Peyer's patch (tissue), 4 donors: ENCODE data around the gene PKD1. TPM values are rescaled to one million over a fixed set of nuclear protein-coding genes. Genes with fewer than 3 reads are reported as not detected.

ENCODE experiments used
- DNase-seq, 3 donors: peaks; one replicate each; pipeline ENCODE4 v3.0.0-alpha.2; 2017 to 2019
- H3K27ac ChIP-seq, 4 donors: fragments of 200-600 bp; sonication (generic); one replicate each; pipeline ENCODE4 v1.5.1; 2016 to 2019
- H3K27me3 ChIP-seq, 2 donors: fragments of 200-600 bp; sonication (generic); one replicate each; pipeline ENCODE4 v1.5.1; 2019
- H3K36me3 ChIP-seq, 3 donors: fragments of 200-600 bp; sonication (generic); one replicate each; pipeline ENCODE4 v1.5.1; 2016 to 2019
- H3K4me1 ChIP-seq, 4 donors: fragments of 200-600 bp; sonication (generic); one replicate each; pipeline ENCODE4 v1.5.1; 2016 to 2019
- H3K4me3 ChIP-seq, 4 donors: fragments of 200-600 bp; sonication (generic); 1 replicate in 3 of 4; 2 replicates in 1 of 4; pipeline ENCODE4 v1.5.1; 2016 to 2019; ENCODE audit warnings: mild to moderate bottlenecking in 1 of 4
- H3K9me3 ChIP-seq, 4 donors: fragments of 200-600 bp; sonication (generic); one replicate each; pipeline ENCODE4 v1.5.1; 2016 to 2019; ENCODE audit warnings: mild to moderate bottlenecking in 1 of 4
- POLR2A ChIP-seq, 2 donors: fragments of 450-650 bp; IDR thresholded peaks; one replicate each; pipeline ENCODE4 v1.5.1; 2017; ENCODE audit warnings: antibody characterized with exemption in 2 of 2, mild to moderate bottlenecking in 2 of 2, moderate library complexity in 2 of 2
- total RNA-seq, 4 donors: library from RNA; depleted of rRNA; stranded (reverse); fragments of >200 nt; gene quantifications; one replicate each; pipeline ENCODE4 v1.1.0, GENCODE V29; 2016
- TF ChIP-seq, protein P1 (sequence below), 6 experiments: fragments of 450-650 bp in 4 of 6; fragments of 200-600 bp in 2 of 6; sonication (generic) in 1 of 6; IDR thresholded peaks; one replicate each; pipeline ENCODE4 v1.5.1; 2017 to 2019; ENCODE audit warnings: antibody characterized with exemption in 6 of 6, mild to moderate bottlenecking in 3 of 6, moderate library complexity in 1 of 6

PKD1 gene
- total RNA-seq, 4 donors from 2014 or later: 64.6 to 305 (median 188) TPM

GRCh38 chr16:2161911-2162310, 26.2 kb upstream of the PKD1 start:
- DNase-seq: no peak
- Histone ChIP-seq H3K4me1 (peaks cover 2 to 87% (median 21%) of the 10 kb centered on the region in 4 donors), H3K27ac (peak overlapping the region; percentile 53 to 94 (median 77)), H3K9me3 (no peaks in the 10 kb centered on the region), H3K4me3 (no peak overlapping the region), H3K36me3 (peaks cover 0 to 7% (median 0%) of the 10 kb centered on the region in 3 donors), H3K27me3 (no peaks in the 10 kb centered on the region)
- no peak for TF ChIP-seq POLR2A (IDR thresholded peaks at IDR 0.05)
- TF ChIP-seq, protein P1, sequence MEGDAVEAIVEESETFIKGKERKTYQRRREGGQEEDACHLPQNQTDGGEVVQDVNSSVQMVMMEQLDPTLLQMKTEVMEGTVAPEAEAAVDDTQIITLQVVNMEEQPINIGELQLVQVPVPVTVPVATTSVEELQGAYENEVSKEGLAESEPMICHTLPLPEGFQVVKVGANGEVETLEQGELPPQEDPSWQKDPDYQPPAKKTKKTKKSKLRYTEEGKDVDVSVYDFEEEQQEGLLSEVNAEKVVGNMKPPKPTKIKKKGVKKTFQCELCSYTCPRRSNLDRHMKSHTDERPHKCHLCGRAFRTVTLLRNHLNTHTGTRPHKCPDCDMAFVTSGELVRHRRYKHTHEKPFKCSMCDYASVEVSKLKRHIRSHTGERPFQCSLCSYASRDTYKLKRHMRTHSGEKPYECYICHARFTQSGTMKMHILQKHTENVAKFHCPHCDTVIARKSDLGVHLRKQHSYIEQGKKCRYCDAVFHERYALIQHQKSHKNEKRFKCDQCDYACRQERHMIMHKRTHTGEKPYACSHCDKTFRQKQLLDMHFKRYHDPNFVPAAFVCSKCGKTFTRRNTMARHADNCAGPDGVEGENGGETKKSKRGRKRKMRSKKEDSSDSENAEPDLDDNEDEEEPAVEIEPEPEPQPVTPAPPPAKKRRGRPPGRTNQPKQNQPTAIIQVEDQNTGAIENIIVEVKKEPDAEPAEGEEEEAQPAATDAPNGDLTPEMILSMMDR (IDR thresholded peaks at IDR 0.05): no peak

DNA sequence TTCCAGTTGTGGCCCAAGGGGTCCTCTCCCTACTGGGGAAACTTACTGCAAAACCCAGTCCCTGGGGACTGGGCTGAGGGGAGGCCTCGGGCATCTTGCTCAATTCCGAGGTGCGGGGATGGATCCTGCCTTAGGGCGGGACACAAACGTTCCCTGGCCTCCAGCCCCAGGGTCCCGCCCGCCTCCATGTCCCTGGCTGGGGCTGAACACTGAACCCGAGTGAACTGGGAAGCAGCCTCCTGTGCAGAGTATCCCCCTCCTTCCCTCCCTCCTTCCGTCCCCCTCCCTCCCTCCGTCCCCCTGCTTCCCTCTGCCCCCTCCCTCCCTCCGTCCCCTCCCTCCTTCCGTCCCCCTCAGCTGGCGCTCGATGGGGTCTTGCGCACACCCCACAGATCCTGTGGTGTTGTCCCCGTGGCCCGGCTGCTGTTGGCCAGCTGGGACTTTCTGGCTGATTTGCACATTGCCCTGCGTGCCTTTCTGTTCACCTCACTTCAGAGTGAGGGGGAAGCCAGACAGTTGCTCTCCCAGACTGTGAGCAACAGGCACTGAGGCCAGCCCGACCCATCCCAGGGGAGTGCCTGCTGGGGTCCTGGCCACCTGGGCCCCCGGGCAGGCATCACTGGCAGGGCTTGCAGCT, 25.3 kb upstream of the PKD1 start:
- peak overlapping the region; percentile 53 to 78 (median 66) for H3K27ac ChIP-seq
- TF ChIP-seq, protein P1 (IDR thresholded peaks at IDR 0.05): no peak
- no peak for TF ChIP-seq POLR2A (IDR thresholded peaks at IDR 0.05)
- H3K4me3 ChIP-seq: no peak overlapping the region
- peaks cover 0 to 4% (median 0%) of the 10 kb centered on the region in 3 donors for H3K36me3 ChIP-seq
- no peaks in the 10 kb centered on the region for H3K9me3 ChIP-seq
- DNase-seq: peak in 2 of 3 donors; percentile 21 to 71
- H3K27me3 ChIP-seq: no peaks in the 10 kb centered on the region
- H3K4me1 ChIP-seq: peaks cover 11 to 85% (median 22%) of the 10 kb centered on the region in 4 donors

DNA sequence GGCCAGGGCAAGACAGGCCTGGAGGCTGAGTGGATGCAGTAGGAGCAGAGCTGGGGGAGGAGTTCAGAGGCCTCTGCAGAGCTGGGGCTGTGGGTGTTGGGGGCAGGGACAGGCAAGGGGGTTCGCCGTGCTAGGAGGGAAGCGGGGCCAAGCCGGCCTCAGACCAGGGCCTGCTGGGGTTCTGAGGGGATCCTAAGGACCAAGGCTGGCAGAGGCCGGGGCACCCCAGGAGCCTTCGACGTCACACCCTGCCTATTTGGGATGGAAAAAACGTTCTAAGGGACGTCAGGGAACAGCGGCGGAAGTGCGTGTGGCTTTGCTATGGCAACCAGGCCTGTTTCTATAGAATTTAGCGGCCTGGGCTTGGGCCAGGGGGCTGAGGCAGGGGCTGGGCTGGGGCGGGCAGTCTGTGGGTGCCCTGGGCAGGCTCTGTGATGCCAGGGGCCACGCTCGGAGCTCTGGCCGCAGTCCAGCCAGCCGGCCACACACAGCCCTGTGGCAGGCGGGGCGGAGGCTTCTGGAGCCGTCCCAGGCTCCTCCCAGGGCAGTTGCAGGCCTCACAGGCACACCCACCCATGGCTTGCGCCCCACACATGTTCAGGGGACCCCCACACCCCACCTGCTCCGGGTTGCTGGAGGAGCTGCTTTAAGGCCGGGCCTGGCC, 23.6 kb upstream of the PKD1 start:
- peak in 1 of 3 donors; percentile 67 for DNase-seq
- H3K27ac ChIP-seq: peak overlapping the region; percentile 64 to 92 (median 80)

DNA sequence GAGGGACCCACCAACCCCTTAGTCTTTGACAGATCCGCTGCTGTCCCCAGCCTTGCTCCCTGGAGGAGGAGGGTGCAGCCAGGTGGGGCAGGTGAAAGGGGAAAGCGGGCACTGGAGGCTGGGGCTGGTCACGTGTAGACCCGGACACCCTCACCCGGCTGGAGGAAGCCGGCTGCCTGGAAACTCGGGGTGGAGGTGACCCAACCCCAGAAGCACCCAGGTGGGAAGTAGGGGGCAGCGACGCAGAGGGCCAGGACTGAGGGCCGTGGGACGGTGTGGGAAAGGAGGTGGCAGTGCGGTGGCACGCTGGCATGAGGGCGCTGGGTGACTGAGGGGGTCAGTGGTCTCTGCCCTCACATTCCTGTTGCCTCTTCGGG, 22.6 kb upstream of the PKD1 start:
- H3K4me1 ChIP-seq: peaks cover 14 to 82% (median 29%) of the 10 kb centered on the region in 4 donors

More for the DNA sequence above, 23.6 kb upstream of the PKD1 start:
- TF ChIP-seq, protein P1 (IDR thresholded peaks at IDR 0.05): no peak
- no peak for TF ChIP-seq POLR2A (IDR thresholded peaks at IDR 0.05)
- Histone ChIP-seq H3K27me3 (no peaks in the 10 kb centered on the region), H3K9me3 (no peaks in the 10 kb centered on the region), H3K4me1 (peaks cover 15 to 83% (median 22%) of the 10 kb centered on the region in 4 donors), H3K4me3 (peak overlapping the region in 2 of 4 donors; percentile 26 to 34), H3K36me3 (no peaks in the 10 kb centered on the region)

GRCh38 chr16:2157480-2158261, 22.0 kb upstream of the PKD1 start:
- H3K4me1 ChIP-seq: peaks cover 14 to 82% (median 35%) of the 10 kb centered on the region in 4 donors
- no peaks in the 10 kb centered on the region for H3K9me3 ChIP-seq
- H3K27ac ChIP-seq: peak overlapping the region in 3 of 4 donors; percentile 78 to 92 (median 82)
- peak overlapping the region in 3 of 4 donors; percentile 9 to 85 (median 57) for H3K4me3 ChIP-seq
- H3K36me3 ChIP-seq: no peaks in the 10 kb centered on the region
- no peaks in the 10 kb centered on the region for H3K27me3 ChIP-seq
- no peak for TF ChIP-seq POLR2A (IDR thresholded peaks at IDR 0.05)
- TF ChIP-seq, protein P1 (IDR thresholded peaks at IDR 0.05): no peak
- peak in 2 of 3 donors; percentile 75 to 81 for DNase-seq

More for the DNA sequence above, 22.6 kb upstream of the PKD1 start:
- Histone ChIP-seq H3K27ac (peak overlapping the region in 3 of 4 donors; percentile 78 to 92 (median 82)), H3K27me3 (no peaks in the 10 kb centered on the region), H3K36me3 (no peaks in the 10 kb centered on the region), H3K4me3 (no peak overlapping the region), H3K9me3 (no peaks in the 10 kb centered on the region)
- DNase-seq: no peak
- no peak for TF ChIP-seq POLR2A (IDR thresholded peaks at IDR 0.05)
- TF ChIP-seq, protein P1 (IDR thresholded peaks at IDR 0.05): no peak
